Measurements from ENCODE around the gene TSPAN31. TPM values are rescaled to one million over a fixed set of nuclear protein-coding genes. Genes with fewer than 3 reads are reported as not detected.

The TSPAN31 gene
- total RNA-seq, 1 experiment from 2014 or later: 20.3 TPM

GRCh38 chr12:57782243-57782607, 37.4 kb downstream of the TSPAN31 start:
- intact Hi-C loops (cut with micrococcal nuclease): no loop called here
- peaks cover 6% of the 10 kb centered on the region; the same call in 1 of the 2 replicates for H3K4me1 ChIP-seq (ENCODE audit: insufficient read depth, low read length)
- no peaks in the 10 kb centered on the region for H4K20me1 ChIP-seq (ENCODE audit: low read length)
- H3K79me2 ChIP-seq (ENCODE audit: low read length): peaks cover 31% of the 10 kb centered on the region
- H3F3A ChIP-seq (ENCODE audit: low read length, unreplicated experiment): no peaks in the 10 kb centered on the region
- H3K4me2 ChIP-seq (ENCODE audit: low read length): peak overlapping the region; percentile 28; the same call in 1 of the 2 replicates
- H2AFZ ChIP-seq (ENCODE audit: low read length): no peak overlapping the region
- H3K4me3 ChIP-seq (ENCODE audit: low read length): peak overlapping the region; percentile 93; the same call in 1 of the 2 replicates
- peaks cover 17% of the 10 kb centered on the region for H3K36me3 ChIP-seq (ENCODE audit: low read depth, low read length)
- TF ChIP-seq CTCF (conservative IDR thresholded peaks at IDR 0.05; ENCODE audit: low read depth, low read length): no peak
- H3K9me2 ChIP-seq (replicated peaks; ENCODE audit: low read length): no peaks in the 10 kb centered on the region
- no peaks in the 10 kb centered on the region for H3K9me3 ChIP-seq (ENCODE audit: low read length)
- POLR2A ChIA-PET (ENCODE audit: unreplicated experiment): no interaction called here
- no peak for ATAC-seq
- CTCF ChIA-PET: no interaction called here
- no peak overlapping the region for H3K27ac ChIP-seq (ENCODE audit: low read length)
- H3K27me3 ChIP-seq (ENCODE audit: low read length): no peaks in the 10 kb centered on the region
- no peak for DNase-seq
- no peak overlapping the region for H3K9ac ChIP-seq (ENCODE audit: low read length)
- BruUV-seq (replicated peaks): no TSS peak

- H3K9me2 ChIP-seq (replicated peaks; ENCODE audit: low read length): no peaks in the 10 kb centered on the region
- BruUV-seq (replicated peaks): TSS peak; percentile 52
- H3K79me2 ChIP-seq (ENCODE audit: low read length): peaks cover 31% of the 10 kb centered on the region
- ATAC-seq (peak; percentile 92), DNase-seq (peak; percentile 96)
- H3K4me2 ChIP-seq (ENCODE audit: low read length): peak within 1 kb of the TSS; percentile 91
- peaks cover 6% of the 10 kb centered on the region; the same call in 1 of the 2 replicates for H3K4me1 ChIP-seq (ENCODE audit: insufficient read depth, low read length)
- peak within 1 kb of the TSS; percentile 79 for H2AFZ ChIP-seq (ENCODE audit: low read length)
- H3K9ac ChIP-seq (ENCODE audit: low read length): peak within 1 kb of the TSS; percentile 87
- intact Hi-C loops (cut with micrococcal nuclease): no loop called here
- peak within 1 kb of the TSS; percentile 93 for H3K4me3 ChIP-seq (ENCODE audit: low read length)
- TF ChIP-seq EZH2 (IDR thresholded peaks at IDR 0.05; ENCODE audit: low read length, unreplicated experiment): no peak
- no peak for TF ChIP-seq EZH2phosphoT487 (IDR thresholded peaks at IDR 0.05; ENCODE audit: borderline replicate concordance, low read length)
- peak; percentile 93 for TF ChIP-seq CTCF (conservative IDR thresholded peaks at IDR 0.05; ENCODE audit: low read depth, low read length)
- ChIA-PET CTCF (interaction anchor here (0.6 to 0.9 kb wide), 3 partner anchors 11 to 83 kb away, joined by 3 to 5 read pairs (median 3); partner anchors contain the start of genes EEF1AKMT3 and METTL1), POLR2A (ENCODE audit: unreplicated experiment) (no interaction called here)
- peaks cover 18% of the 10 kb centered on the region for H3K36me3 ChIP-seq (ENCODE audit: low read depth, low read length)
- H3K27me3 ChIP-seq (ENCODE audit: low read length): no peaks in the 10 kb centered on the region
- H4K20me1 ChIP-seq (ENCODE audit: low read length): no peaks in the 10 kb centered on the region
- no peak within 1 kb of the TSS for H3K27ac ChIP-seq (ENCODE audit: low read length)
- no peaks in the 10 kb centered on the region for H3F3A ChIP-seq (ENCODE audit: low read length, unreplicated experiment)
- no peaks in the 10 kb centered on the region for H3K9me3 ChIP-seq (ENCODE audit: low read length)
These were observed 38.0 kb downstream of the TSPAN31 start, which contains the start of gene TSFM for GRCh38 chr12:57782608-57783465. TSFM (plus strand) TSS chr12:57782787; CDS start chr12:57782802, 15 bp downstream.

- H3K9ac ChIP-seq (ENCODE audit: low read length): peak overlapping the region; percentile 87
- no peaks in the 10 kb centered on the region for H3K9me3 ChIP-seq (ENCODE audit: low read length)
- H3K27me3 ChIP-seq (ENCODE audit: low read length): no peaks in the 10 kb centered on the region
- H3K36me3 ChIP-seq (ENCODE audit: low read depth, low read length): peaks cover 18% of the 10 kb centered on the region
- CTCF ChIA-PET: interaction anchor here (0.9 kb wide), 1 partner anchor 11 kb away, joined by 3 read pairs; the partner anchor contains the start of genes EEF1AKMT3 and METTL1
- no peak for TF ChIP-seq EZH2phosphoT487 (IDR thresholded peaks at IDR 0.05; ENCODE audit: borderline replicate concordance, low read length)
- TF ChIP-seq EZH2 (IDR thresholded peaks at IDR 0.05; ENCODE audit: low read length, unreplicated experiment): no peak
- TF ChIP-seq CTCF (conservative IDR thresholded peaks at IDR 0.05; ENCODE audit: low read depth, low read length): no peak
- H4K20me1 ChIP-seq (ENCODE audit: low read length): no peaks in the 10 kb centered on the region
- peak overlapping the region; percentile 91 for H3K4me2 ChIP-seq (ENCODE audit: low read length)
- H3K4me3 ChIP-seq (ENCODE audit: low read length): peak overlapping the region; percentile 93
- no peak overlapping the region for H2AFZ ChIP-seq (ENCODE audit: low read length)
- H3K9me2 ChIP-seq (replicated peaks; ENCODE audit: low read length): no peaks in the 10 kb centered on the region
- POLR2A ChIA-PET (ENCODE audit: unreplicated experiment): no interaction called here
- no TSS peak for BruUV-seq (replicated peaks)
- no peaks in the 10 kb centered on the region for H3F3A ChIP-seq (ENCODE audit: low read length, unreplicated experiment)
- H3K27ac ChIP-seq (ENCODE audit: low read length): no peak overlapping the region
- DNase-seq: no peak
- intact Hi-C loops (cut with micrococcal nuclease): no loop called here
- no peak for ATAC-seq
- peaks cover 31% of the 10 kb centered on the region for H3K79me2 ChIP-seq (ENCODE audit: low read length)
- H3K4me1 ChIP-seq (ENCODE audit: insufficient read depth, low read length): peaks cover 6% of the 10 kb centered on the region; the same call in 1 of the 2 replicates
These were observed 38.6 kb downstream of the TSPAN31 start for GRCh38 chr12:57783466-57783801.

Measured in PC-3 (cell line).